Measurements from ENCODE around the gene TMTC1. TPM values are rescaled to one million over a fixed set of nuclear protein-coding genes. Genes with fewer than 3 reads are reported as not detected.
A peak's percentile ranks its signal among the peaks of the same experiment; 100 is the strongest.

The TMTC1 gene
- total and polyA plus RNA-seq, 4 donors, result 3.0 to 33.6 (median 6.0) TPM

GRCh38 chr12:29733501-29733900 lies 50.2 kb downstream of the TMTC1 start:
- ATAC-seq (ENCODE audit: insufficient read depth, low FRiP score) (no peak), DNase-seq (no peak)
- TF ChIP-seq, protein P1, sequence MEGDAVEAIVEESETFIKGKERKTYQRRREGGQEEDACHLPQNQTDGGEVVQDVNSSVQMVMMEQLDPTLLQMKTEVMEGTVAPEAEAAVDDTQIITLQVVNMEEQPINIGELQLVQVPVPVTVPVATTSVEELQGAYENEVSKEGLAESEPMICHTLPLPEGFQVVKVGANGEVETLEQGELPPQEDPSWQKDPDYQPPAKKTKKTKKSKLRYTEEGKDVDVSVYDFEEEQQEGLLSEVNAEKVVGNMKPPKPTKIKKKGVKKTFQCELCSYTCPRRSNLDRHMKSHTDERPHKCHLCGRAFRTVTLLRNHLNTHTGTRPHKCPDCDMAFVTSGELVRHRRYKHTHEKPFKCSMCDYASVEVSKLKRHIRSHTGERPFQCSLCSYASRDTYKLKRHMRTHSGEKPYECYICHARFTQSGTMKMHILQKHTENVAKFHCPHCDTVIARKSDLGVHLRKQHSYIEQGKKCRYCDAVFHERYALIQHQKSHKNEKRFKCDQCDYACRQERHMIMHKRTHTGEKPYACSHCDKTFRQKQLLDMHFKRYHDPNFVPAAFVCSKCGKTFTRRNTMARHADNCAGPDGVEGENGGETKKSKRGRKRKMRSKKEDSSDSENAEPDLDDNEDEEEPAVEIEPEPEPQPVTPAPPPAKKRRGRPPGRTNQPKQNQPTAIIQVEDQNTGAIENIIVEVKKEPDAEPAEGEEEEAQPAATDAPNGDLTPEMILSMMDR (IDR thresholded peaks at IDR 0.05; ENCODE audit: control extremely low read depth, extremely low read depth), result no peak
- no peak overlapping the region for H3K27ac ChIP-seq (ENCODE audit: low read depth in 1 of 2, low read length in 1 of 2)
- no peak overlapping the region for H3K9ac ChIP-seq (ENCODE audit: insufficient read depth in 1 of 2, low read length in 2 of 2)
- WGBS, 2 donors, result 97 to 98% methylated on average over 1 of the region's 1 CpG
- H3K9me3 ChIP-seq (ENCODE audit: control insufficient read depth in 4 of 4, insufficient read depth in 3 of 4, low read length in 3 of 4), result no peaks in the 10 kb centered on the region
- no peaks in the 10 kb centered on the region for H3K36me3 ChIP-seq (ENCODE audit: control insufficient read depth in 4 of 4, insufficient read depth in 4 of 4, low read length in 4 of 4)
- H3K27me3 ChIP-seq (ENCODE audit: control insufficient read depth in 3 of 3, insufficient read depth in 3 of 3, low read length in 2 of 3), result no peaks in the 10 kb centered on the region
- H3K4me3 ChIP-seq, result no peak overlapping the region
- H3K4me1 ChIP-seq (ENCODE audit: control insufficient read depth in 5 of 5, insufficient read depth in 5 of 5, low read length in 5 of 5), result peaks cover 0 to 34% (median 7%) of the 10 kb centered on the region in 5 donors

- Histone ChIP-seq H3K36me3 (ENCODE audit: control insufficient read depth in 4 of 4, insufficient read depth in 4 of 4, low read length in 4 of 4) (no peaks in the 10 kb centered on the region), H3K27me3 (ENCODE audit: control insufficient read depth in 3 of 3, insufficient read depth in 3 of 3, low read length in 2 of 3) (no peaks in the 10 kb centered on the region), H3K9ac (ENCODE audit: insufficient read depth in 1 of 2, low read length in 2 of 2) (no peak overlapping the region), H3K4me1 (ENCODE audit: control insufficient read depth in 5 of 5, insufficient read depth in 5 of 5, low read length in 5 of 5) (peaks cover 0 to 34% (median 7%) of the 10 kb centered on the region in 5 donors), H3K4me3 (no peak overlapping the region), H3K27ac (ENCODE audit: low read depth in 1 of 2, low read length in 1 of 2) (no peak overlapping the region), H3K9me3 (ENCODE audit: control insufficient read depth in 4 of 4, insufficient read depth in 3 of 4, low read length in 3 of 4) (no peaks in the 10 kb centered on the region)
- no peak for ATAC-seq (ENCODE audit: insufficient read depth, low FRiP score)
- TF ChIP-seq, protein P1 (IDR thresholded peaks at IDR 0.05; ENCODE audit: control extremely low read depth, extremely low read depth), result no peak
- 72 to 80% methylated on average over 3 of the region's 3 CpGs for WGBS, 2 donors
- no peak for DNase-seq
Observed at GRCh38 chr12:29733060-29733459, 50.7 kb downstream of the TMTC1 start.

- H3K4me1 ChIP-seq (ENCODE audit: control insufficient read depth in 5 of 5, insufficient read depth in 5 of 5, low read length in 5 of 5), result peaks cover 0 to 31% (median 7%) of the 10 kb centered on the region in 5 donors
- H3K9ac ChIP-seq (ENCODE audit: insufficient read depth in 1 of 2, low read length in 2 of 2), result no peak overlapping the region
- no peak overlapping the region for H3K4me3 ChIP-seq
- WGBS, 2 donors, result 93 to 95% methylated on average over 3 of the region's 3 CpGs
- H3K9me3 ChIP-seq (ENCODE audit: control insufficient read depth in 4 of 4, insufficient read depth in 3 of 4, low read length in 3 of 4), result no peaks in the 10 kb centered on the region
- no peaks in the 10 kb centered on the region for H3K27me3 ChIP-seq (ENCODE audit: control insufficient read depth in 3 of 3, insufficient read depth in 3 of 3, low read length in 2 of 3)
- TF ChIP-seq, protein P1 (IDR thresholded peaks at IDR 0.05; ENCODE audit: control extremely low read depth, extremely low read depth), result no peak
- no peak overlapping the region for H3K27ac ChIP-seq (ENCODE audit: low read depth in 1 of 2, low read length in 1 of 2)
- no peaks in the 10 kb centered on the region for H3K36me3 ChIP-seq (ENCODE audit: control insufficient read depth in 4 of 4, insufficient read depth in 4 of 4, low read length in 4 of 4)
- DNase-seq (no peak), ATAC-seq (ENCODE audit: insufficient read depth, low FRiP score) (no peak)
Observed at GRCh38 chr12:29732593-29732992, 51.1 kb downstream of the TMTC1 start.

DNA sequence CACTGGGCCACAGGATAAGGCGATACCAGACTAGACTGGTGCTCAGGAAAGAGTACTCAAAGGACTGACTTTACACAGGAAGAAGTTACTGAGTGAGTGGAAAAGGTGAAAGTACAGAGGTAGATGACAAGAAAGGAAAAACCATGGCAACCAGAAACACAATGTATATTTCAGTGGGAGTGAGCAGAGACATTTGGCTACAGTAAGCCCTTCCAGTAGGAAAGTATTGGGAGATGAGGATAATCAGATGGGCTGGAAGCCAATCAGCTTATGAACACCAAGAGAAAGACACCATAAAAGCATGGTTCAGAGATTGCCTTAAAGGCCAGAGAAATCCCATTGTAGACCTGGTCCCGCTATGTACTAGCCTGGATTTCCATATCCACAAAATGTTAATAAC lies 51.6 kb downstream of the TMTC1 start:
- ATAC-seq (ENCODE audit: insufficient read depth, low FRiP score), result no peak
- no peak overlapping the region for H3K27ac ChIP-seq (ENCODE audit: low read depth in 1 of 2, low read length in 1 of 2)
- no peaks in the 10 kb centered on the region for H3K9me3 ChIP-seq (ENCODE audit: control insufficient read depth in 4 of 4, insufficient read depth in 3 of 4, low read length in 3 of 4)
- 93 to 95% methylated on average over 2 of the region's 2 CpGs for WGBS, 2 donors
- no peak overlapping the region for H3K9ac ChIP-seq (ENCODE audit: insufficient read depth in 1 of 2, low read length in 2 of 2)
- no peaks in the 10 kb centered on the region for H3K36me3 ChIP-seq (ENCODE audit: control insufficient read depth in 4 of 4, insufficient read depth in 4 of 4, low read length in 4 of 4)
- TF ChIP-seq, protein P1 (IDR thresholded peaks at IDR 0.05; ENCODE audit: control extremely low read depth, extremely low read depth), result no peak
- H3K4me1 ChIP-seq (ENCODE audit: control insufficient read depth in 5 of 5, insufficient read depth in 5 of 5, low read length in 5 of 5), result peaks cover 0 to 29% (median 7%) of the 10 kb centered on the region in 5 donors
- DNase-seq, result peak in 2 of 3 donors; percentile 53 to 59
- H3K4me3 ChIP-seq, result no peak overlapping the region
- H3K27me3 ChIP-seq (ENCODE audit: control insufficient read depth in 3 of 3, insufficient read depth in 3 of 3, low read length in 2 of 3), result no peaks in the 10 kb centered on the region
